ENCODE measurements around the gene TBL2.

The TBL2 gene

GRCh38 chr7:73519867-73520672 lies 58.3 kb downstream of the TBL2 start:
- no peak for TF ChIP-seq CTCF (IDR thresholded peaks at IDR 0.05; ENCODE audit: extremely low read depth, missing control alignments)
- no peak for DNase-seq (ENCODE audit: low spot score)

GRCh38 chr7:73518470-73518869 lies 59.9 kb downstream of the TBL2 start:
- no peak for DNase-seq (ENCODE audit: low spot score)
- TF ChIP-seq CTCF (IDR thresholded peaks at IDR 0.05; ENCODE audit: extremely low read depth, missing control alignments), result no peak
